ENCODE data around the gene ACTR1A.

- TF ChIP-seq CTCF (IDR thresholded peaks at IDR 0.05; ENCODE audit: low read length): no peak
- TF ChIP-seq EZH2 (optimal IDR thresholded peaks at IDR 0.05; ENCODE audit: low read depth, low read length): no peak
Measured at GRCh38 chr10:102517553-102517952, 15.0 kb upstream of the ACTR1A start.

All from MM.1S (cell line).